GM21515 (cell line): Measurements from ENCODE around the gene SLC6A9.
A peak's percentile ranks its signal among the peaks of the same experiment; 100 is the strongest.

Source experiments
- ATAC-seq: cut with Tn5 transposase; IDR thresholded peaks from one replicate; pipeline ENCODE4 v1.9.1; 2021; ENCODE audit not compliant: unreplicated experiment

Gene SLC6A9

GRCh38 chr1:43951021-43951985, 80.0 kb downstream of the SLC6A9 start:
- no peak for ATAC-seq

- ATAC-seq: no peak
Observed at GRCh38 chr1:43949678-43950077, 81.6 kb downstream of the SLC6A9 start.

GRCh38 chr1:43947874-43948437, 83.3 kb downstream of the SLC6A9 start:
- no peak for ATAC-seq

- ATAC-seq: peak; percentile 14
Observed at GRCh38 chr1:43947061-43947873, 84.0 kb downstream of the SLC6A9 start.
